ENCODE measurements around the gene SHISA9.
"Not testable (repeated sequence)": the region's sequence is repeated elsewhere in the genome, so short reads cannot be mapped to it uniquely, and the experiment has no call there.

Gene SHISA9

DNA sequence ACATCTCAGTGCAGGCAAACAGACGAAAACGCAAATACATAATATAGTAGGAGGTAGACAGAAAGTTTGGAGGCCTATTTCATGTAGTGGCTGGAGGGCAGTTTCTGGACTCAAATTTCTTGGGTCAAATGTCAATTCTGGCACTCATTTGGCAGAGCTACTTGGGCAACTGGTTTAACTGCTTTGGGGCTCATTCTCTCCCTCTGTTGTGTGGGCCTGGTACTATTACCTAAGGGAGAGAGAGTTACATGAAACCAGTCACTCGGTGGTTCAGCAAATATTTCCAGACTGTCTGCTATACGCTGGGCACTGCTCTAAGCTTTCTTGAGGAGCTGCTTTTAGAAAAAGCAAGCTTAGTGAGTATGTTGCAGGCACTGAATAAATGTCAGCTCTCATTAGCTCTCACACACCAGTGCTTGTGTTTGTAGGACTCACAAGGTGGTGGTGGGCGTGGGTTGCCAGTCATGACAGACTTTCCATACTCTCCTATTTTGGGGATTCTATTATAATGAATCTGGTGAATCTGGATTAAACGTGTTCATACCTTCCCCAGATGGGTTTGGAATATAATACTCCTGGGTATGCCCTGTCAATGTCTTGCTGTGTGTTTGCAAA lies 1.8 kb upstream of the SHISA9 start:
- DNase-seq (ENCODE audit: extremely low read depth in 1 of 2, low read depth in 1 of 2): no peak

DNA sequence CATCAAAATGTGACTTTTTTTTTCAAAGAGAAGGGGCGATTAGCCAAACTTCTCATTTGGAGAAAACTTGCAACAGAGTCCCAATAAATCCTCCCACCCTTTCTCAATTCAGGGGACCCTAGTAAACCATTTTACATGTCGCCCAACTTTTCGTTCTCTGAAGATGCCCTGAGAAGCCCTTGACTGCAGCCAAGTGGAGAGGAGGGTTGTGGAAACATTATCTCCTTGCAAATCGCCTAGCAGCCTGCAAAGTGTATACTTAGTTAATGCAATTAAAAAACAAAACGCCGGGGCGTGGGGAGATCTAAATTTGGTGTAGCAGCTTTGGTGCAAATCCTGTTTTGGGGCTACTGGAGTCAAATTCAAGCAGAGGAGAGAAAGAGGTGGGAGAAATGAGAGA lies 1.2 kb upstream of the SHISA9 start:
- no peak for DNase-seq (ENCODE audit: extremely low read depth in 1 of 2, low read depth in 1 of 2)

DNA sequence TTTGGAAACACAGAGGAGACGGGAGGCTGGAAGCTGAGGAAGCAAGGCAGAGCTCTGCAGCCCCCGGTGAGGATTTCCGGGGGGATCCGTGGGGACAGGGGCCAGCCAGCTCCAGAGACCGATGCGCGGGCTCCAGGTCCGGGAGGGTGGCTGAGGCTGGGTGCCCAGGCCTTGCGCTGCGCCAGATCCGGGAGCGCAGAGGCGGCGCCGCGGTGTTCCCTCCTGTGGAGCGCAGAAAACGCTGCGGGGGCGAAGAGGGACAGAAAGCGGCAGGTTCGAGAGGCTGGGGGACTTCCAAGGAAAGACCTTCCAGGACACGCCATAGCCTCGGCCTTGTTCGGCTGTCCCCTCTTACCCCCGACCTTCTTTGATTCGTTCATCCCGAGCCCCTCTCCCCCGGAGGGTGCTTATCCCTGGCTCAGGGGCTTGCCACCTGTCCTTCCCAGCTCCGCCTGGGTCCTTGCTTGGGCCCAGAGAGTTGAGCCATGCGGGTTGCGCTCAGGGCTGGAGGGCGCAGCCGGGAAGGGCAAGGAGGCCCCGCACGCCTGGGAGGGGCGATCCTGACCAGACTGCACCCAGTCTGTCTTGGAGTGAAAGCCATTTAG lies 697 bp upstream of the SHISA9 start:
- DNase-seq (ENCODE audit: extremely low read depth in 1 of 2, low read depth in 1 of 2): no peak

DNA sequence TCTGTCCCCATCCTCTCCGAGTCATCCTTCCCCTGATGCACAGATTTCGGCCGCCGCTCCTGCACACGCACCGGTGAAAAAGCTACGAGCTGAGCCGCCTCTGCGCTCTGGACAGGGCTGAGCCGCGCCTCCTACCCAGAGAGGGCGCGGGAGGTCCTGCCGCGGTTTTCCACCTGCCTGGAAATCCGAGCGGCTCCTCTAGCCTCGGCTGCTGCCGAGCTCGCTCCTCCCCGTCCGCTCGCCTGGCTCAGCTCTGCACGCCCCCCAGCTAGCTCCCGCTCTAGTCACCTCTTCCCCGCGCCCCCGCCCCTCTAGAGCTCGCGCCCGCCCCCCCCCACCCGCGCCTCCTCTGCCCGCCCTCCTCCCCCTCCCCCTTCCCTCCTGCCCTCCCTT lies 198 bp upstream of the SHISA9 start:
- DNase-seq (ENCODE audit: extremely low read depth in 1 of 2, low read depth in 1 of 2): no peak

DNA sequence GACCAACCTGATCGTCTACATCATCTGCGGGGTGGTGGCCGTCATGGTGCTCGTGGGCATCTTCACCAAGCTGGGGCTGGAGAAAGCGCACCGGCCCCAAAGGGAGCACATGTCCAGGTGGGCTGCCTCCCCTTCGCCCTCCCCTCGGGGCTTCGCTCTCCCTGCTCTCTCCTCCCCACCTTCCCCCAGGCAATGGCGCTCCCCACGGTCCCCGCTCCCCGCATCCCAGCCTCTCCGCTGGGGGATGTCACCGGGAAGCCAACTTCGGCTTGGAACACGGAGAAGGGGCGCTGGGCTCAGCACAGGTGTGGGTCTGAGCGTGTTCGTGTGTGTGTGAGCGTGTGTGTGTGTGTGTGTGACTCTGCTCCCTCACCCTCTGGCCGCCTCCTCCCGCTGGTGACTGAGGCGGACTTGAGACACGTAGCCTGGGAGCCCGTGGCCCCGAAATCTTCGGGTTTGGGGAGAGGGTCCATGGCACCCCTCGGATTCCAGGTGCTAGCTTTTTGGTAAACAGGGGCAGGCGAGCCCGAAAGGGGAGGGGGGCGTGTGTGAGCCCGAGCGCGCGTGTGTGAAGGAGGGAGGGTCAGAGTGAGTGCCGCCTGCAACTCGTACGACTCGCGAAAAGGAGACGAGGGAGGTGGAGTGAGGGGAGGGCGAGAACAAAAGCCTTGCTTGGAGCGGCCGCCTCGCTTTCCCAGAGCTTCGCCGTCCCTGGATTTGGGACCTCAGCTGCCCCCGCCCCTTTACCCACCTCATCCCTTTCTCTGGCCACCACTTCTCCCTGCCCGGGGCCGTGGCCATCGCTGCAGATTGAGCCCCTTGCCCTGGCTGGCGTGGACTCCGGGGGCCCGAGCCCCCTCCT lies 1.3 kb downstream of the SHISA9 start:
- no peak for DNase-seq (ENCODE audit: extremely low read depth in 1 of 2, low read depth in 1 of 2)

DNA sequence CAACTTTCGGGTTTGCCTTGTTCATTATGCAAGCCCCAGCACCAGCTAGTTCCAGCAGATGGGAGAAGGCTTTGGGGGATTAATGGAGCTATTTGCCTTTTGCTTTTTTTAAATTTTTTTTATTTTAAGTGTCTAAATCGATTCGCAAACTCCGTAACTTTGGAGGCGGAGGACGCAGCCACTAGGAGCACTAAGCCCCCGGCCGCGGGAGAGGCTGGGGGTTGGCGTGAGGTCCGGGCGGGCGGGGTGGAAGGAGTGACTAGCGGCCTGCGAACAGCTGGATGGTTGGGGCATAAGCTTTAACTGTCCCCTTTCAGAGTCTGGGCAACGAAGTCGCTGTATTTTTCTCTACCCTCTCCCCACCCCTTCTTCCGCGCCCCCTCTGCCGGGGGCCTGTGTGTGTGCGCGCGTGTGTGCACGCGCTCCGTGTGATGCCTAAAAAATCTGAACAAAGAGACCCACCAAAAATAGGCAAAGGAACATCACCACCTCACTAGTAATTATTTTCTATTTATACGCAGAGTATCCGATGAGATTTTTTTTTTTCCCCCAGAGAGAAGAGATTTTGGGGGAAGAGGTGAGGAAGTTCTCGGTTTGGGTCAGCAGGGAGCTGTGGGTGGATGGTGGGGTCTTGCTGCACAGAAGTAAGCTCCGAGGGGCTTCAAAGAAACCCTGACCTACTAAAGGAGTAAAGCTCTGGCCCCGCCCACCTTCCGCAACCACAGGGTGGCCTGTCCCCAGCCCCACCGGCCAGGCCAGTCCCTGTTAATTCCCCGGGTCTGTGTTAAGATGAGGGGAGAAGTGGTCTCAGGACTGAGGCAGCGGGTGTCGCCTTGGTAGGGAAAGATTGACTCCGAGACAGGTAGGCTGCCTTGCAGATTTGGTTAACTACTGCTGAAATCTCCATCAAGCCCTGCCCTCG lies 2.3 kb downstream of the SHISA9 start:
- no peak for DNase-seq (ENCODE audit: extremely low read depth in 1 of 2, low read depth in 1 of 2)

DNA sequence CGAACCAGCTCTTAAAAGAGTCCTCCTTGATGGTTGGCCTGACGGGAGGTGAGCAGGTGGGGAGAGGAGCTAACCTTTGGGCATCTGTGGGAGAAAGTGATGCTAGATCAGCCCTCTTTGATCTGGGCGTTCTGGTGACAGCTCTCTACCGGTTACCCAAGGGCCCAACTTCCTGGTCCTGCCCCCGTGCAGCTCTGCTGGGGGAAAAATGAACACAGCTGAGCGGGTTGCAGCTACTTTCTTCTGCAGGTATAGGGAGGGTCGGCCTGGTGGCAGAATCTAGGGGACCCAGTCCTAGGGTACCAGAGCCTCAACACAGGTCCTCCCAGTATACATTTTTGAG lies 2.9 kb downstream of the SHISA9 start:
- DNase-seq (ENCODE audit: extremely low read depth in 1 of 2, low read depth in 1 of 2): no peak

DNA sequence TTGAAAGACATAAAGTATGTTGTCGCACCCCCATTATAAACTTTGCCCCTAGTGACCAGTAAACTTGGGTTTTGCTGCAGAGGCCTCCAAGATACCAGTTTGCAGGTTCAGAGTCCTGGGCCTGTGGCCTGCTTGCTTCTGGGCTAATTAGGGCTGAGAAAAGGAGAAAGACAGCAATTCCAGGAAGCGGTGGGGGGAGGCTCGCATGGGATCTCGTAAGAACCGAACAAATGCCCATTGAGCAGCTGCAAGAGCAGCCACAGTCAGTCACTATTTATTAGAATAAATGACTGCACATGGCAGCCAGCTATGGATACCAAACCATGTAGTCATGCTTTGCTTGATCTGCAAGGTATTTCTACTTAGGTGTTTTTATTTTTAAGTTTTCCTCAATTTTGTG lies 4.9 kb downstream of the SHISA9 start:
- no peak for DNase-seq (ENCODE audit: extremely low read depth in 1 of 2, low read depth in 1 of 2)

DNA sequence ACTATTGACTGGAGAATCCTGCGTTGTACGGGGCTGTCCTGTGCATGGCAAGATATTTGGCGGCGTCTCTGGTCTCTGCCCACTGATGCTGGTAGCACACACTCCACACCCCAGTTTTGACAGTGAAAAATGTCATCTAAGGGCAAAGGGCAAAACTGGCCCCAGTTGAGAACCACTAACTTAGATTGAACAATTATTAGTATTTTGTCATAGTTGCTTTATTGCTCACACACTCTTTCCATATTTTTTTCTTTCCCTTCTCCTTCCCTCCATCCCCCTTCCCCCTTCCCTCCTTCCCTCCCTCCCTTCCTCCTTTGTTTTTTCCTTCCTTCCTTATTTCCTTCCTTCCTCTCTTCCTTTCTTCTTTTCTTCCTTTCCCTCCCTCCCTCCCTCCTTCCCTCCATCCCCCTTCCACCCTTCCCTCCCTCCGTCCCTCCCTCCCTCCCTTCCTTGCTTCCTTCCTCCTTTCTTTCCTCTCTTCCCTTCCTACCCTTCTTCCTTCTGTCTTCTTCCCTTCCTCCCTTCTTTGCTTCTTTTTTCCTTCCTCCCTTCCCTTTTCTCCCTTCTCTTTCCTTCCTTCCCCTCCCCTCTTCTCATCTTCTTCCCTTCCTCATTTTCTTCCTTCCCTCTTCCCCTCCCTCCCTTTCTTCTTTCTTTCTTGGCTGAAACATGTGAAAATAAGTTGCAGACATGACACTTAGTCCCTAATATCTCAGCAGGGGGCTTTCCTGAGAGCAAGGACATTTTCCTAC lies 5.5 kb downstream of the SHISA9 start:
- DNase-seq (ENCODE audit: extremely low read depth in 1 of 2, low read depth in 1 of 2): no peak

DNA sequence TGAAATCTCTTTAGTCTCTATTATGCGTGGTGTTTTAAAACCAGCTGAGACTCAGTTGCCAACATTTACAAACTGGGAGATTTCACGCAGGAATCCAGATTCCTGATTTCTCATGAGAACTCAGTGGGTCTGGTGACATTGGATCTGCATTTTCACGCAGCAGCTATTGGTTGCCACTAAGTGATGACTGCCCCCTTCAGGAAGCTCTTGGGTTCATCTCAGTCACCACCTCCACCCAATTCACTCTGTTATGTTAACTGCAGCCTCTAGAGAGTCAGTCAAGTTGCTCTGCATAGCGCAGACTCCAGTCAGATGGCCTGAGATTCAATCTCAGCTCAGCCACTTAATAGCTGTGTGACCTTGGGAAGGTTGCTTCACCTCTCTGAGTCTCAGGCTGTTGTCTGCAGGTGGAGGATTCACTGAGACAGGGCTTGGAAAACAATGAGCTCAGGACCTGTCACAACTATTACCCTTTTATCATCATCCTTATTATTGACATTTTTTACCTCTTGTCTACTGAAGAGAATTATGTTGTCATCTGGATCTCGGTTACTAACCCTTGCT lies 6.4 kb downstream of the SHISA9 start:
- DNase-seq (ENCODE audit: extremely low read depth in 1 of 2, low read depth in 1 of 2): no peak

DNA sequence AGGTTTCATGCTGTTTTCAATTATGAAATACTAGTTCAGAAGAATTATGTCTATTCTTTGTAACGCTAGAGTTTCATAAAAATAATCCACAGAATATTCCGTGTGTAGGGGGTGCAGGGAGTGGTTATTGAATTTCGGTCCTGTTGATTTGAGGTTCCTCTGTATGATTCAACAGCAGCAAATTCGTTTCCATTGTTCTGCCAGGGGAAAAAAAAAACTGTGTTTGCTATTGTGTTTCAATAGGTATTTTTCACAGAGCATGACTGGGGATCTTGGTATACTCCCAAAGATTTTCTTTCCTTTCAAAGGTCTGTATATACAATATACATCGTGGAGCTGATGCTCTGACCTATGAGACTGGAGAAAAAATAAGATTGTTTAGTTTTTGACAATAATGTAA lies 15.8 kb downstream of the SHISA9 start:
- DNase-seq (ENCODE audit: extremely low read depth in 1 of 2, low read depth in 1 of 2): no peak

DNA sequence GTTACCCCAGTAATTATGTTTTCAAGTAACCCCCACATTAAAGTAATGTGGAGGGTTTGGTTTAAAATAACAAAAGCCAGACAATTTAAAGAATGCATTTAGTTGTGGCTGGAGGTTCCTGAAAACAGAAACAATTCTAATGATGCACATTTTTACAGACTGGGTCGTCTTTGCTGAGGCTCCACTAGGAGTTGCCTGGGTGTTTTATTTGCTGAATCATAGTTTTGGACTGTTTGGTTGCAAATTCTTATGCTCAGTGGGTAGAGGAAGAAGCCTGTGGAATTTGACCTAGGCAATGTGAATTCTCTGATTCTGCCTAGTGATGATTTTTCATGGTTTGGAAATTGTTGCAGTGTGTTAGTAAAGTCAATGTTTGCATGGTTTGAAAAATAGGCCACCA lies 16.3 kb downstream of the SHISA9 start:
- DNase-seq (ENCODE audit: extremely low read depth in 1 of 2, low read depth in 1 of 2): no peak

DNA sequence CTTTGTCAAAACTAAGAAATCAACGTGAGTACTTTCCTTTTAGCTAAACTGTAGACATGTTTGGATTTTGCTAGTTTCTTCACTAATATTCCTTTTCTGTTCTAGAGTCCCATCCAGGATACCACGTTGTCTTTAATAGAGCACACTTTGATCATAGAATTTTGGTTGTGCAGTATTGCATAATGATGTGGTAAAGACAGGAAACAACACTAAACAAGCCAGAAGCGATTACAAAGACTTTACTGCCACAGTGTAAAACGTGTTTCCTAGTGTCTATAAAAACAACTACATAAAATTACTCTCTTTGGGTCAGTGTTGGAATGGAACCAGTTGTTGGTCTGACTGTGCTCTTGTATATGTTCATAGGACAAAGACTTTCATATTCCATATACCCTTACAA lies 19.3 kb downstream of the SHISA9 start:
- no peak for DNase-seq (ENCODE audit: extremely low read depth in 1 of 2, low read depth in 1 of 2)

DNA sequence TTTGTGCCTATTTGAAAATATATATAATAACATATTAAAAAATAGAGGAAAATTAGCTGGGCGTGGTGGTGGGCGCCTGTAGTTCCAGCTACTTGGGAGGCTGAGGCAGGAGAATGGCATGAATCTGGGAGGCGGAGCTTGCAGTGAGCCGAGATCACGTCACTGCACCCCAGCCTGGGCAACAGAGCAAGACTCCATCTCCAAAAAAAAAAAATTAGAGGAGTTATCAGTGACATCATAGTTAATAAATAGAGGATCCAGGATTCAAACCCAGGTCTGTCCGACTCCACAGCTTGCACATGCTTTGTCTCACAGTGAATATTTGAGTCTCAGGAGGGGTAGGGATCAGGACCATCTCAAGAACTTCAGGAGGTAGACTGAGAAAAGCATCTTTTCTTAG lies 22.2 kb downstream of the SHISA9 start:
- DNase-seq (ENCODE audit: extremely low read depth in 1 of 2, low read depth in 1 of 2): not testable (repeated sequence)

DNA sequence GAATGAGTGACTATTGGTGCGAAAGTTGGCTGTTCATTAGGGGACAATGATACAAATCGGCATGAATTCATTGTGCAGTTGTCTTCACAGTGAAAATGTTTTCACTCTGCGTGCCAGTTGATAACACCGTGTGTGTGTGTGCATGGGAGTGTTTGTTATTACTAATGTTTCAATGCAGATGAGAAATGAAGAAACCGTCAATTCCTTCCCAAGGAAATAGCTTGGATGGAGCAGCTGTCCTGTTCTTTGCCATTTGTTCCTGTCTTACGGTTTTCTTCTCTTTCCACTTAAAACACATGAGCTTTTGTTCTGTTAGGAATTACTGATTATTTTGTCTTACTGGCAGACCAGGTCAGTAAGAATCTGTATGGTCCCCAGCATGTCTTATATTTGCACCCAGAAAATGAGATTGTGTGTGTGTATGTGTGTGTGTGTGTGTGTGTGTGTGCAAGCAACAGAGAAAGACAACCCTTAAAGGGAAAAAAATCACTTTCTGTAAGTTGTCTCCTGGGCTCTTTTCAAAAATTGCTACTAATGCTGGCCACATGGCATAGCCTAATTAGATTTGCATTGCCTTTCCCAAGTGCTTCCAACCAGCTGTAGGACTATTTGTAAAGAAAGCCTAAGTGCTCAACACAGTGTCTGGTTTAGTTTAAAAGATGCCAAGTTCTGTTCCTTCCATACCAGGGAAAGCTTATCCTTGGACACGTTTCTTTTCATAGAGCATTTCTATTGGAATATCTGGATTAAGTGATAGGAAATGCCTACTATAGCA lies 23.8 kb downstream of the SHISA9 start:
- no peak for DNase-seq (ENCODE audit: extremely low read depth in 1 of 2, low read depth in 1 of 2)

DNA sequence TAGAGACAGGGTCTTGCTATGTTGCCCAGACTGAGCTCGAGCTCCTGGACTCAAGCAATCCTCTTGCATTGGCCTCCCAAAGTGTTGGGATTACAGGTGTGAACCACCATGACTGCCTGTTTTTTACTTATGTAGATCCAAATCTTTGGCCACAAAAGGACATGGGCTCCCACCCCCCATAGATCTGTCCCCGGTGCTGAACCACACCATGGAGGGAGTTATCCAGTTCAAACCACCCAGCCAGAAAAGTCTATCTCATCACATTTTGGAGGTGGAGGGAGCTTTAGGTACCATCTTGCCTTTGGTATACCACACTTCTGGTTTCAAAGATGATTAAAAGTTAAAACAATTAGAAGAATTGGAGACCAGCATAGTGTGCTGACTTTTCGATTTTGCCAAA lies 26.2 kb downstream of the SHISA9 start:
- DNase-seq (ENCODE audit: extremely low read depth in 1 of 2, low read depth in 1 of 2): no peak

DNA sequence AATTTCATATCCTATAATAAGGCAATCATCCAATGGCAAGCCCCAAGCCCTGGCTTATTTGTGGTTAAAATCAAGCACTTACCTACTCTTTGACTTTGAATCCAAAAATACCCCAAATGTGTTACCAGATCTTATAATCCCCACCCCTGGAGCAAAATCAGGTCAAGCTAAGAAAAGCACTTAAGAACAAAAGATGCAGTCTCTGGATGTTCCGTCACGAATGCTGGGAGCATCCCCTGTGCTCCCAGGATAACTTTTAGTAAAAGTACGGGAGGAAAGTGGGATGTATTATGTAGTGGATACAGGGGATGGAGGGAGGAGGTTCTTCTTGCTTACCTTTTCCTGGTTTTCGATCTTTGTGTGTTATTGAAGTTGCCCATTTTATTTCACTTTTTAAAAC lies 29.5 kb downstream of the SHISA9 start:
- no peak for DNase-seq (ENCODE audit: extremely low read depth in 1 of 2, low read depth in 1 of 2)

DNA sequence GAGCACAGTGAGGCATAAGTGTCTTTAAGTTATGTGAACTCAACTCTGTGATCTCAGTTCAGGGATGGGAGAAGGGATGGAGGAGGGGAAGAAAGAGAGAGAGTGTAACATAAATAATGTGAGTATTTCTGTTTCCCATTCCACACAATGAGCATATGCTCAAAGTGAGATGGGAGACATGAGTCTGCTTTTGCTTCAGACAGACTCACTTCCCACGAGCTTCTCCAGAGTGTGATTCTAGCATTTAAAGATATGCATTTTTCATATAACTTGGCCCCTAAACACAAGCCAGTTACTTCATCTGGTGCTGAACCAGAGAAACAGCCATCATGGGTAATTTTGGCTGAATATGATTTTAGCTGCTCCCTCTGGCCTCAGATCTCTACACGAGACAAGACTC lies 35.0 kb downstream of the SHISA9 start:
- DNase-seq (ENCODE audit: extremely low read depth in 1 of 2, low read depth in 1 of 2): no peak

DNA sequence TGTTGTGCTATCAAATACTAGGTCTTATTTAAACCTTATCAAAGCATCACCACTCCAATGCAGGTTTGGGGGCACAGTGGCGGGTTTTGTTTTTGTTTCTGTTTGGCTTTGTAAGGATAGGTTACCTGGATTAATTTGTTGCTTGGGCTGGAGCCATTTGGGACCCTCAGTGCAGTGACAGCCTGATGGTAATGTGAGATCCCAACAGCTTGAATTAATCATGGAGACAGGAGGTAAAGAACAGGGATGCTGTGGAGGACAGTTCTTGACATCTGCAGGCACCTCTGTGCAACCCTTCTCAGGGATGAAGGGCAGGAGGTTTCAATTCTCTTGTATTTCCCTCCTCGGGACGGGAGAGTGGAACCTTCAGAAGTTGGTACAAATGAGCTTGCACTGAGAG lies 40.5 kb downstream of the SHISA9 start:
- no peak for DNase-seq (ENCODE audit: extremely low read depth in 1 of 2, low read depth in 1 of 2)

DNA sequence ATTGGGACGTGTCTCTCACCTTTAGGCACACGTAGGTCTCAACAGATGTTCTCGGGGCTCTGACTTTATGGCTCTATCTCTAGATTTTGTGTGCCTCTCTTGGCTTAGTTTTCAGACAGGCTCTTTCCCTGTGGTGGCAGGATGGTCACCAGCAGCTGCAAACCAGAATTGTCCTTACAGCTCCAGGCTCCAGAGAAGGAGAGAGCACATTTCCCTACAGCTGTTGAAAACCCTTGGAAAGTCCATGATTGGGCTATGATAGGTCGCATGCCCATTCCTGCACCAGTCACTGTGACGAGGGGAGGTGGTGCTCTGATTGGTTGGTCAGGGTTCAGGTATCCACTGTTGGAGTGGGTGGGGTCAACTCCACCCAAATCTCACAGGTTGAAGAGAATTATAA lies 41.5 kb downstream of the SHISA9 start:
- DNase-seq (ENCODE audit: extremely low read depth in 1 of 2, low read depth in 1 of 2): no peak
